Heart left ventricle (tissue), 16 donors: Measurements from ENCODE around the gene SARNP. TPM values are rescaled to one million over a fixed set of nuclear protein-coding genes. Genes with fewer than 3 reads are reported as not detected.

ENCODE experiments used
- ATAC-seq, 4 donors: fragments of 200-7000 bp; cut with Tn5 transposase; one replicate each; pipeline ENCODE4 v1.9.1; 2020 to 2022; ENCODE audit warnings: moderate library complexity in 4 of 4, mild to moderate bottlenecking in 3 of 4, moderate number of reproducible peaks in 1 of 4
- DNase-seq, 5 donors: peaks; one replicate each; pipeline ENCODE4 v3.0.0-alpha.2; 2020
- H3K27ac ChIP-seq, 12 donors: fragments of 200-600 bp; sonication (generic) in 4 of 12; one replicate each; pipeline versions ENCODE4 v1.5.0 to v1.8.0; 2016 to 2022; ENCODE audit warnings: mild to moderate bottlenecking in 2 of 12
- H3K27me3 ChIP-seq, 9 donors: fragments of 200-600 bp; sonication (generic) in 2 of 9; one replicate each; pipeline versions ENCODE4 v1.5.1 to v1.8.0; 2016 to 2022; ENCODE audit warnings: mild to moderate bottlenecking in 3 of 9
- H3K36me3 ChIP-seq, 9 donors: fragments of 200-600 bp; sonication (generic) in 2 of 9; one replicate each; pipeline versions ENCODE4 v1.5.0 to v1.8.0; 2018 to 2022; ENCODE audit warnings: mild to moderate bottlenecking in 2 of 9
- H3K4me1 ChIP-seq, 12 donors: fragments of 200-600 bp; sonication (generic) in 4 of 12; one replicate each; pipeline versions ENCODE4 v1.5.0 to v1.8.0; 2016 to 2022; ENCODE audit warnings: mild to moderate bottlenecking in 3 of 12
- H3K4me3 ChIP-seq, 12 donors: fragments of 200-600 bp; sonication (generic) in 4 of 12; one replicate each; pipeline versions ENCODE4 v1.5.0 to v1.8.0; 2017 to 2022; ENCODE audit warnings: mild to moderate bottlenecking in 9 of 12, moderate library complexity in 4 of 12
- H3K9me3 ChIP-seq, 12 donors: fragments of 200-600 bp; sonication (generic) in 4 of 12; one replicate each; pipeline versions ENCODE4 v1.5.0 to v1.8.0; 2016 to 2022; ENCODE audit warnings: mild to moderate bottlenecking in 1 of 12
- CTCF ChIP-seq, 12 donors: fragments of 200-600 bp; sonication (generic) in 4 of 12; IDR thresholded peaks; one replicate each; pipeline versions ENCODE4 v1.5.0 to v1.8.0; 2018 to 2022; ENCODE audit warnings: antibody characterized with exemption in 12 of 12, mild to moderate bottlenecking in 5 of 12
- POLR2A ChIP-seq, 2 donors: fragments of 450-650 bp; IDR thresholded peaks; one replicate each; pipeline ENCODE4 v1.6.1; 2017; ENCODE audit warnings: antibody characterized with exemption in 2 of 2, mild to moderate bottlenecking in 2 of 2, moderate library complexity in 2 of 2
- WGBS, 4 donors: extraction: QIAGEN DNeasy Blood & Tissue Kit in 2 of 4; methylation state at CpG; one replicate each; pipeline versions ENCODE4 v1.1.5 to v1.1.7; 2013 to 2018; 5-methylcytosine and 5-hydroxymethylcytosine counted together
- intact Hi-C, 10 donors: fragments of 100-400 bp; cut with DNase I; formaldehyde crosslinking; loops; one replicate each; pipeline versions ENCODE4 v1.11.1 to v1.14.2; 2022
- polyA plus RNA-seq, 2 donors: library from polyadenylated mRNA; stranded (reverse); fragments of 200-250 nt; gene quantifications; one replicate each; pipeline ENCODE4 v1.2.3, GENCODE V29; 2013
- total RNA-seq, 9 donors: library from RNA; depleted of rRNA in 2 of 9; stranded (reverse); fragments of >200 nt in 2 of 9; fragmentation: NEBNext Ultra II Directional in 3 of 9; extraction: Animal tissue kit (Norgen Biotek cat#: 25700) in 3 of 9; gene quantifications; one replicate each; pipeline versions ENCODE4 v1.1.0 to v1.2.4, GENCODE V29; 2016 to 2023
- donor health status: ischemic (EF 13 %, LVEDD 7.1; RV severe dilation, severe dysfunction).
- donor health status: healthy with polysubstance abuse.
- donor health status: DM: no; HTN: yes; CAD: no.
- donor health status: DM: no; HTN: no; CAD: no.
- donor health status: ischemic (EF 25% LVEDD 6.9; RV normal size, moderate dysfunction).
- donor health status: ischemic (EF 25% LVEDD 5.7; RV mildly dilated, moderate dysfunction).
- donor health status: healthy.
- donor health status: DM: yes; HTN: yes; CAD: no.
- donor health status: ischemic (EF 35%, LVEDD 5.7; RV mildly dilated, moderate dysfunction).
- donor health status: nonischemic (EF 11% LVEDD 7.7; RV severe dilation, severe dysfunction).
- donor health status: DM: yes; HTN: yes; CAD: no.
- donor health status: PGD.
- donor health status: ischemic (EF 29% LVEDD 5.4; RV normal size, mild dysfunction).
- donor health status: nonischemic (EF 23%, LVEDD 6.1; RV moderate dilation, normal function).

The SARNP gene
- total and polyA plus RNA-seq, 11 donors = 47.2 to 138 (median 55.9) TPM

DNA sequence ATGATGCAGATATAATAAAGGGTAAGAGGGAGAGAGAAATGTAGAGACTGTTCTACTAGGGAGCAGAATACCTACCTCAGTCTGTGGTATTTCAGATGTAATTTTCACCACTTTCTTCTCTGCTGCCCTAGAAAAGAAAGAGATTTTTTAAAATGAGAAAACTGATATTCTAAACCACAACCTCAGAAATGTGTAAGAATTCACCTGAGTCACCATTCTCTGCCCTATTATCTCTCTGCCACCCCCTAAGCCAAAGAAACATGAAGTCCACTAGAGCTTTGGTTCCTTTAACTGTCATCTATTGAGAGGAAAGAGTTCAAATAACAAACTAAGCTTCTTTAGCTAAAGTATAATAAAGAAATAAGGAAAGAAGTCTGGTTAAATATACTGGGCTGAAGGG lies 21.6 kb downstream of the SARNP start:
- TF ChIP-seq CTCF (IDR thresholded peaks at IDR 0.05) (no peak), POLR2A (IDR thresholded peaks at IDR 0.05) (no peak)
- peaks cover 5 to 100% (median 94%) of the 10 kb centered on the region in 9 donors for H3K36me3 ChIP-seq
- intact Hi-C loops = loop anchor here in 9 of 10 donors (2.0 to 5.0 kb wide), 3 partner anchors 54 to 59 kb away; partner anchors contain the start of gene GDF11 (in 1 of the 9)
- no peak overlapping the region for H3K4me3 ChIP-seq
- no peaks in the 10 kb centered on the region for H3K27me3 ChIP-seq
- ATAC-seq (no peak), DNase-seq (no peak)
- H3K4me1 ChIP-seq = peaks cover 0 to 7% (median 0%) of the 10 kb centered on the region in 12 donors
- H3K9me3 ChIP-seq = no peaks in the 10 kb centered on the region
- H3K27ac ChIP-seq = no peak overlapping the region

- no peak for TF ChIP-seq CTCF (IDR thresholded peaks at IDR 0.05)
- no peak for TF ChIP-seq POLR2A (IDR thresholded peaks at IDR 0.05)
- Histone ChIP-seq H3K4me3 (no peak overlapping the region), H3K9me3 (no peaks in the 10 kb centered on the region), H3K36me3 (peaks cover 4 to 100% (median 95%) of the 10 kb centered on the region in 9 donors), H3K27me3 (no peaks in the 10 kb centered on the region), H3K4me1 (no peaks in the 10 kb centered on the region), H3K27ac (no peak overlapping the region)
- ATAC-seq = no peak
- DNase-seq = no peak
- WGBS, 4 donors = 91 to 96% (median 94%) methylated on average over 4 of the region's 4 CpGs
- intact Hi-C loops = loop anchor here in 3 of 10 donors (5.0 kb wide), 2 partner anchors 38 to 43 kb away; no protein-coding TSS in a partner anchor
Measured at GRCh38 chr12:55789893-55790292, 27.6 kb downstream of the SARNP start.

DNA sequence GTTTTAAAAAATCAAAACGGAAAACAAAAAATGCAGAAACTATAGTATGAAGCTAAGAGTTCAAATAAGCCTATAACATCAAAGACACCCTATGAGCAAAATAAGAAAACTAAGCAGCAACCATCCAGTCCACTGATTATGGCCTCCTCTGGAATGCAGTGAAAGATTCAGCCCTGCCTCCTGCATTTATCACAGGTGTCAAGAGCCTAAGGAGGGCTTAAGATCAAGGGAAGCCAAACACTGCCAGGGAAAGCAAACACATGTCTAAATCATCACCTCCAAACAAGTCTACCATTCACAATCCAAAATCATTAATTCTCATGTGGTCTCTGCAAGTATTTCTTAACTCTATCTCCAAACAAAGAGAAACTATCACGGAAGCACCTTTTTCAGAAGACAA lies 28.4 kb downstream of the SARNP start:
- no peak for TF ChIP-seq POLR2A (IDR thresholded peaks at IDR 0.05)
- no peak for TF ChIP-seq CTCF (IDR thresholded peaks at IDR 0.05)
- peaks cover 0 to 100% (median 95%) of the 10 kb centered on the region in 9 donors for H3K36me3 ChIP-seq
- no peak overlapping the region for H3K27ac ChIP-seq
- H3K4me1 ChIP-seq = no peaks in the 10 kb centered on the region
- no peak for ATAC-seq
- no peaks in the 10 kb centered on the region for H3K27me3 ChIP-seq
- intact Hi-C loops = loop anchor here in 1 of 10 donors (5.0 kb wide), 1 partner anchor 37 kb away; no protein-coding TSS in a partner anchor
- WGBS, 4 donors = 89 to 93% (median 93%) methylated on average over 2 of the region's 2 CpGs
- no peak for DNase-seq
- no peaks in the 10 kb centered on the region for H3K9me3 ChIP-seq
- H3K4me3 ChIP-seq = no peak overlapping the region

DNA sequence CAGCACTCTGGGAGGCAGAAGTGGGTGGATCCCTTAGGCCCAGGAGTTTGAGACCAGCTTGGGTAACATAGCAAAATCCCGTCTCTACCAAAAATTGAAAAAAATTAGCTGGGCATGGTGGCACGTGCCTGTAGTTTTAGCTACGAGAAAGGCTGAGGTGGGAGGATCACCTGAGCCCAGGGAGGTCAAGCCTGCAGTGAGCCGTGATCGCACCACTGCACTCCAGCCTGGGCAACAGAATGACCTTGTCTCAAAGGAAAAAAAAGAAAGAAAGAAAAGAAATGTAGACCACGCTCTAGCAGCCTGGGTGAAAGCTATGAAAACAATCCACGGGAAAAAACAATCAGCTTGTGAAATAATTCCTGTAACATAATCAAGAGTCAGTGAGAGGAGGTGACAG lies 29.0 kb downstream of the SARNP start:
- no peak overlapping the region for H3K27ac ChIP-seq
- intact Hi-C loops = loop anchor here in 1 of 10 donors (5.0 kb wide), 1 partner anchor 36 kb away; no protein-coding TSS in a partner anchor
- peaks cover 0 to 100% (median 95%) of the 10 kb centered on the region in 9 donors for H3K36me3 ChIP-seq
- no peaks in the 10 kb centered on the region for H3K4me1 ChIP-seq
- H3K4me3 ChIP-seq = no peak overlapping the region
- DNase-seq (no peak), ATAC-seq (no peak)
- WGBS, 4 donors = 92 to 96% (median 95%) methylated on average over 7 of the region's 7 CpGs
- H3K9me3 ChIP-seq = no peaks in the 10 kb centered on the region
- TF ChIP-seq CTCF (IDR thresholded peaks at IDR 0.05) (no peak), POLR2A (IDR thresholded peaks at IDR 0.05) (no peak)
- no peaks in the 10 kb centered on the region for H3K27me3 ChIP-seq
